ENCODE measurements around the gene TAX1BP3. TPM values are rescaled to one million over a fixed set of nuclear protein-coding genes. Genes with fewer than 3 reads are reported as not detected.

TAX1BP3 gene
- total and polyA plus RNA-seq, 9 of the 15 experiments (the other 6 are each of a cell fraction or from before 2014, with no cell fraction given) = 0.99 to 14.5 (median 6.2) TPM

- TF ChIP-seq ZNF41 (CRISPR knock-in tag; conservative IDR thresholded peaks at IDR 0.05) (no peak), HSF4 (CRISPR knock-in tag; IDR thresholded peaks at IDR 0.05; ENCODE audit: borderline replicate concordance) (no peak), HOXB6 (CRISPR knock-in tag; IDR thresholded peaks at IDR 0.05; ENCODE audit: borderline replicate concordance) (no peak), HDAC3 (IDR thresholded peaks at IDR 0.05; ENCODE audit: borderline replicate concordance, partially characterized antibody) (no peak), POLR2B (IDR thresholded peaks at IDR 0.05; ENCODE audit: low read depth, partially characterized antibody) (no peak), PTTG1 (tag; IDR thresholded peaks at IDR 0.05; ENCODE audit: low read depth) (no peak), C11orf30 (IDR thresholded peaks at IDR 0.05; ENCODE audit: low read depth) (no peak)
- TF ChIP-seq, protein P1, sequence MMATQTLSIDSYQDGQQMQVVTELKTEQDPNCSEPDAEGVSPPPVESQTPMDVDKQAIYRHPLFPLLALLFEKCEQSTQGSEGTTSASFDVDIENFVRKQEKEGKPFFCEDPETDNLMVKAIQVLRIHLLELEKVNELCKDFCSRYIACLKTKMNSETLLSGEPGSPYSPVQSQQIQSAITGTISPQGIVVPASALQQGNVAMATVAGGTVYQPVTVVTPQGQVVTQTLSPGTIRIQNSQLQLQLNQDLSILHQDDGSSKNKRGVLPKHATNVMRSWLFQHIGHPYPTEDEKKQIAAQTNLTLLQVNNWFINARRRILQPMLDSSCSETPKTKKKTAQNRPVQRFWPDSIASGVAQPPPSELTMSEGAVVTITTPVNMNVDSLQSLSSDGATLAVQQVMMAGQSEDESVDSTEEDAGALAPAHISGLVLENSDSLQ (IDR thresholded peaks at IDR 0.05) = no peak
- TF ChIP-seq, protein P2, sequence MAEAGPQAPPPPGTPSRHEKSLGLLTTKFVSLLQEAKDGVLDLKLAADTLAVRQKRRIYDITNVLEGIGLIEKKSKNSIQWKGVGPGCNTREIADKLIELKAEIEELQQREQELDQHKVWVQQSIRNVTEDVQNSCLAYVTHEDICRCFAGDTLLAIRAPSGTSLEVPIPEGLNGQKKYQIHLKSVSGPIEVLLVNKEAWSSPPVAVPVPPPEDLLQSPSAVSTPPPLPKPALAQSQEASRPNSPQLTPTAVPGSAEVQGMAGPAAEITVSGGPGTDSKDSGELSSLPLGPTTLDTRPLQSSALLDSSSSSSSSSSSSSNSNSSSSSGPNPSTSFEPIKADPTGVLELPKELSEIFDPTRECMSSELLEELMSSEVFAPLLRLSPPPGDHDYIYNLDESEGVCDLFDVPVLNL (CRISPR knock-in tag; IDR thresholded peaks at IDR 0.05; ENCODE audit: low read depth) = no peak
Observed at GRCh38 chr17:3712811-3713463, 44.6 kb upstream of the TAX1BP3 start (continued).

Data from K562 (cell line).